AG09309 (cell line): Measurements from ENCODE around the gene HSD17B8.

ENCODE experiments used
- DNase-seq: peaks from one replicate; pipeline ENCODE4 v3.0.0-alpha.2; 2010; ENCODE audit warnings: low read depth
- H3K4me3 ChIP-seq: 2 replicates; pipeline ENCODE4 v1.5.1; 2011; ENCODE audit warnings: mild to moderate bottlenecking, low read depth, low read length, moderate library complexity; ENCODE audit not compliant: control insufficient read depth
- CTCF ChIP-seq: IDR thresholded peaks from 2 replicates; pipeline ENCODE4 v1.5.1; 2011; ENCODE audit warnings: mild to moderate bottlenecking, low read depth, low read length, inconsistent platforms; ENCODE audit not compliant: insufficient read depth, control insufficient read depth; ENCODE audit errors: missing control alignments

HSD17B8 gene

GRCh38 chr6:33191383-33192104 lies 12.9 kb upstream of the HSD17B8 start:
- no peak for TF ChIP-seq CTCF
- no peak for DNase-seq
- H3K4me3 ChIP-seq: no peak overlapping the region

GRCh38 chr6:33192105-33192646 lies 12.3 kb upstream of the HSD17B8 start, which contains the start of gene COL11A2:
Gene COL11A2, minus strand, starts transcription at chr6:33192467. Its CDS starts 227 bp downstream, at chr6:33192240.
- no peak for TF ChIP-seq CTCF
- no peak for DNase-seq
- peak within 1 kb of the TSS; percentile 30 for H3K4me3 ChIP-seq

DNA sequence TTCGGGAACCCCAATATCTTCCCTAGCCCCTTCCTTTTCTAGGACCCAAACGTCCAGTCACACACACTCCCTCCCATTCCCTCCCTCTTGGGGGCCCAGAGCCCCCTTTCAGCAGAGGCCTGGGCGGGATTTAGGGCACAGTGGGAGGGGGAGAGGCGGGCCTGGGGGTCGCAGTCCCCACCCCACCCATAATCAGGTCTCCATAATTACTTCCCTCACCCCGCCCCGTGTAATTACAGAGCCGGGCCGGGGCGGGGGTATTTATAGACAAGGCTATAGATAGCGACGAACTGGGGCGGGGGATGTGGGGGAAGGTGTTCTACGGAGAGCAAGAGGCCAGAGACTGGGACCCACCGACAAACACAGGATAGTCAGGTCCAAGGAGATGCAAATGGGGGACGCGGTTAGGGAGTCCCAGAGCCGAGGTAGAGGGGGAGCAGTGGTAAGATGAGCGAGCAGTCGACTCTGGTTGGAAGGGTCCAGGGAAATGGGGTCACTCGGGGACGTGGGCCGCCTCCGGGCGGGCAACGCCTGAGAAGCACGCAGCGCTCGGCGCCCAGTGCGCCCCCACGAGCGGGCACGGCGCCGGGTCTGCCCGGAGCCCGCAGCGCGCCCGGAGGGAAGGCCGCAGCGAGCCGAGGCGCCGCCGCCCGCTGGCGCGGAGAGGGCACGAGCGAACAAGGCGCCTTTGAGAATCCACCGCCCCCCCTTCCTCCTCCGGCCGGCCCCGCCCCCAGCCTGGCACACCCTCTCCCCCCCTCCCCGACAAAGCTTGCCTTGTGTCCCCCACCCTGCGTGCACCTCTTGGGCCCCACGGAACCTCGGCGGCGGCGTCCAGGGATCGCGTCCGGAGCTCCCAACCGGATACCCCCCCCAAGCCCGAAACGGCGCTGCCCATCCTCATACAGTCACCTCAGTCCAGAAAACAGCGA lies 11.5 kb upstream of the HSD17B8 start:
- DNase-seq: no peak
- peak overlapping the region; percentile 30 for H3K4me3 ChIP-seq
- TF ChIP-seq CTCF: no peak

DNA sequence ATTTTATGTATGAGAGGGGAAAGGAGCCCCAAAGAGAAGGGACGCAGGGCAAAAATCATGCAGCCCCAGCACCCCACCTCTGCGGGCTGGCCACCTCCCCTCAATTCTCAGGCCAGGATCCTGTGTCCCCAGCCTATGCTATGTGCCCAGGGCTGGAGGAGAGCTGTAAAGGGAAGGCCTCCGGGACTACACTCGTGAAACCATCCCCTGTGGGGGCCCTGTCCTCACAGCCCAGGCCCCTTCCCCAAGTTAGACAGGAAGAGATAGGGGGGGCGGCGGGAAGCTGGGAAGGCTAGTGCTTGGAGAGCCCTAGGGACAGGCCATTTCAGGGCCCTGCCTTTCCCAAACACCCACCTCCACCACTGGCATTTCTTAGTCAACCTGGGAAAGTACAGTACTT lies 10.8 kb upstream of the HSD17B8 start:
- DNase-seq: no peak
- no peak overlapping the region for H3K4me3 ChIP-seq
- TF ChIP-seq CTCF: no peak

- DNase-seq: no peak
- no peak overlapping the region for H3K4me3 ChIP-seq
- TF ChIP-seq CTCF: no peak
These were observed 9.9 kb upstream of the HSD17B8 start for GRCh38 chr6:33194431-33194979.
